ENCODE data around the gene TNIK.
"Not testable (repeated sequence)": the region's sequence is repeated elsewhere in the genome, so short reads cannot be mapped to it uniquely, and the experiment has no call there.

TNIK gene

DNA sequence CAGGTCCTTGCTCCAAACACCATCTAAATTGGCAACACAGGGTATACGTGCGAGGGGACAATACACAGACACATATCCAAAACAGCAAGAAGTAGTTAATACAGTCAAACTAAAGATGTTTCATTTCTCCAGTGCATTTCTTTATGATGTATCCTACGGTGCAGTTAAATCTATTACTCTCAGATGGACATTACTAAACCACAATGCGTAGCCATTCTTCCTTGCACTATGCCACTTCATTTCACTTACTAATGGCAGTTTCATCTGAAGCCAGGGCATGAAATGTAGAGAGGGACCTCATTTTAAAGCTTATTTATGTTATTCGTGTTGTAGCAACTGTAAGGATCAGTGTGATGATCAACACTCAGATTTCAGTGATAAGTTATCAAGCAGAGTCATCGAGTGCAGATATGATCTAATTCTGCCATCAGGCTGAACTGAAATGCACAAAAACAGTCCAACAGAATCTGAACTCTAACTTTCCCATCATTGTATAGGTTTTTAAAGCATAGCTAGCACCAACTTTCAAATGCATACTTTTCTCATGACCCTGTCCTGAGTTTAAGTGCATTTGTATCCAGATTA is 14.5 kb downstream of the TNIK start:
- DNase-seq: no peak

DNA sequence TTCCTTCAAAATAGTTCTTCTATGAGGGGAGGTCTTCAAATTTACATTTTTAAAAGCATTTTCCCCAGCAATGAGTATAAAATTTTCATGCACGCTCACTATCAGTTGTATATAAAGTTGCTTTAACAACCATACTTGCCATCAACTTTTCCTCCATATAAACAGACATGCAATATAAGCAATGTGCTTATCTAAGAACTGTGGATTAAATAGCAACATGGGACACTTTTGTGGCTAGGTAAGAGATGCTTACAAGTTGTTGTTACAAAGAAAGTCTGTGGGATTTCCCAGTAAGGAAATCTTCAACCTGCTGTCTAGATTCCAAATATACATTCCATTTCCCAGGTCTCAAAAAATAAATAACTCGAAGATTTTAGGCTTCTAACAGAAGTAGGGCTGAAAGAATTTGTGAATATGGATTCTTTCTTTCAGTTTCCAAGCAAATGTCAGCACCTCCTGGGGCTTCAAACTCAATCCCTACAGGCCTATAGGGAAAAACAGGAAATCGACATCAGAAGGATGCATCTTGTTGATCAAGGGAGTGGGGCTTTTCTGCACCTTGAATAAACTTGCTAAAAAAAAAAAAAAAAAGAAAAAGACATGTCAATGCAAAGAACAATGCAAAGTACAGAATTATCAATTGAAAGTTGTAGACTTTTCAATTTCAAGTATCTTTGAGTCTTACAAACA is 16.1 kb downstream of the TNIK start:
- no peak for DNase-seq

DNA sequence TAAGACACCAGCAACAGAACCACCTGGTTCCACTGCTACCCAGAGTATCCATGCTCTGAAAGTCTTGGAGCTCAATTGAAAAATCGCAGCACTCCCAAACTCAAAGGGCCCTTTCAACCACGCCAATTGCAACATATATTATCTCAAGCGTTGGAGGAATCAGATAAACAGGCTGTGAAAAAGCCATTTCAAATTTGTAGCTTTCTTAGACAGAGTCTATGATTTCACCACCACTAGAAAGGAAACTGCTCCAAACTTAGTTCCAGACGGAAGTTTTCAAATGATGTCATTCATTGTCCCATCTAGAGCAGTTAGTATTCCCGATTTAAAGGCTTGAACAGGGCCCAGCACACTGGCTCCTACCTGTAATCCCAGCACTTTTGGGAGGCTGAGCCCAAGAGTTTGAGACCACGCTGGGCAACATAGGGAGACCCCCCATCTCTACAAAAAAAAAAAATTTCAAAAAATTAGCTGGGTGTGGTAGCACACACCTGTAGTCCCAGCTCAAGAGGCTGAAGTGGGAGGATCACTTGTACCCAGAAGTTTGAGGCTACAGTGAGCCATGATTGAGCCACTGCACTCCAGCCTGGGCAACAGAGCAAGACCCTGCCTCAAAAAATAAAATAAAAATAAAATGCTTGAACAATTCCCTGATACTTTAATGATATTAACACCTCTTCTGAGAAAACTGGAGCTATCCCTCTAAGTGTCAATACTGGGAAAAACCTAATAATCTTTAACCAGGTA is 16.8 kb downstream of the TNIK start:
- no peak for DNase-seq

- no peak for DNase-seq
These were observed 18.0 kb downstream of the TNIK start for GRCh38 chr3:171442184-171442583.

DNA sequence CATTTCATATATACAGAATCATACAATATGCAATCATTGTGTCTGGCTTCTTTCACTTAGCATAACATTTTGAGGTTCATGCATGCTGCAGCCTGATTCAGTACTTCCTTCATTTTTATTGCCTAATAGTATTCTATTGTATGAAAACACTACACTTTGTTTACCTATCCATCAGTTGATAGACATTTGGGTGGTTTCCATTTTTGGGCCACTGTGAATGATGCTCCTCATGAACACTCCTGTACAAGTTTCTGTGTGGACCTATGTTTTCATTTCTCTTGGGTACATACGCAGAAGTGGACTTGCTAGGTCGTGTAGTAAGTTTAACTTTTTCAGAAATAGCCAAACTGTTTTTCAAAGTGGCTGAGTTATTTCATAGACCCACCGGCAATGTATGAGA is 18.8 kb downstream of the TNIK start:
- no peak for DNase-seq

- DNase-seq: no peak
These were observed 20.2 kb downstream of the TNIK start for GRCh38 chr3:171439996-171440395.

- DNase-seq: no peak
These were observed 23.0 kb downstream of the TNIK start for GRCh38 chr3:171437115-171437756.

DNA sequence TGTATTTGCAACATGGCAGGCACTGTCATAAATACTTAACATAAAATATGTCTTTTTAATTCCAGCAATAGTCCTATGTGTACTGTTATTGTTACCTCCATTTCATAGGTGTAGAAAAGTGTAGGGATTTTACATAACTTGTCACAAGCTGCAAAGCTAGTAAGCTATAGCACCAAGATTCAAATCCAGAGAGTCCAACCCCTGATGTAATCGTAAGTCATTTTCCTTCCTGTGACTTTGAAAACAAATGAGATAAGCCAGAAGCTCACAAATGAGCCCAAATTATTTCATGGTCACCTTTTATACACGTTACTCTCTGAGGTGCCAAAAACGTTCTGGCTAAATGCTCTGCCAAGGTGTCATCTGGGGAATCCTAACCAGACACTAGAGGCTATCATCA is 23.8 kb downstream of the TNIK start:
- DNase-seq: no peak

- no peak for DNase-seq
These were observed 24.4 kb downstream of the TNIK start for GRCh38 chr3:171435757-171436156.

GRCh38 chr3:171435143-171435542 is 25.1 kb downstream of the TNIK start:
- DNase-seq: no peak

DNA sequence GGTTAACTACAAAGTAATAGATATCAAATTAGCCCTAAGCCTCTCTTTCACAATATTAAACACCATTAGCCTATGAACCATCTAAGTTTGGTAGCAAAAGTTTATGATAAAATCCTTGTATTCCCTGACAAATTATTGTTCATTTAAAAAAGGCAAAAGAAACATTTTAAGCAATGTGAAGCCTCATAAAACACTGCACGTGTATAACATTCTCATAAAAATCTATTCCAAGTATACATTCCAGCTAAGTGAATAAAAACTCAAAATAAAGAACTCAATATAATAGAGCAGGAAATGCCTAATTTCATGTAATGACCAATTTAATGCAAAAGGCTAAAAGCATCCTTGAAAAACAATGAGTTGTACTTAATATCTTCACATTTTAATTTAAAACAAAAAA is 27.7 kb downstream of the TNIK start:
- DNase-seq: no peak

- DNase-seq: no peak
These were observed 28.7 kb downstream of the TNIK start for GRCh38 chr3:171431550-171431949.

DNA sequence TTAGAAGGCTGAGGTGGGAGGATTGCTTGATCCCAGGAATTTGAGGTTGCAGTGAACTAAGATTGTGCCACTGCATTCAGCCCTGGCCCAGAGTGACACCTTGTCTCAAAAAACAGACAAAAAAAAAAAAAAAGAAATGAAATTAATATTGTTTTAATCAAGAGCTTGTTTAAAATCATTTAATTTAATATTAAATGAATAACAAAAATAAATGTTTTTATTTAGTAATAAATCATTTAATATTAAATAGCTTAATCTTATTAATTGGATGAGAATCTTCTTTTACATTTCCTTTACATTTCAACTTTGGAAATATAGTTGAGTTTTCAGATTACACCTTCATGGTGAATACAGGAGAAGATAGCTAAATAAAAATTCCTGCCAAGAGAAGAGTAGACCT is 29.7 kb downstream of the TNIK start:
- DNase-seq: no peak

GRCh38 chr3:171429635-171430034 is 30.6 kb downstream of the TNIK start:
- DNase-seq: no peak

DNA sequence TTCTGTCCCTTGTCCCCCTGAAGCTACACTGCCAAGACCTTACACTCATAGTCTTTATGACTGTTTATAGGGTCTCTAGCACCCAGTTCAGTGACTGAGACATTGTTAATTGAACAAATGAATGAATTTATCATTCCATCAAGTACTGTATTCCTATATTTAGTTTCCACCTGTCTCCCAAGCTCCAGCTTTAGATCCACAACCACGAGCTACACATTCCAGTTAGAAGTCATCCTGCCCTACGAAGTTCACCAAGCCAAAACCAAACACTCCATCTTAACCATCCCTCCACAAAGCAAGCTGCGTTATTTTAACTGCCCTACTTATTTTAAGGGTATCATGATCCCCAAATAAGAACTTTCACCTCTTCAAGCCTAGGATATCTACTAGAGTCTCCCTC is 31.3 kb downstream of the TNIK start:
- DNase-seq: no peak

- DNase-seq: no peak
These were observed 31.9 kb downstream of the TNIK start for GRCh38 chr3:171428321-171428787.

- no peak for DNase-seq
These were observed 32.4 kb downstream of the TNIK start for GRCh38 chr3:171427771-171428320.

GRCh38 chr3:171424063-171424462 is 36.1 kb downstream of the TNIK start:
- not testable (repeated sequence) for DNase-seq

DNA sequence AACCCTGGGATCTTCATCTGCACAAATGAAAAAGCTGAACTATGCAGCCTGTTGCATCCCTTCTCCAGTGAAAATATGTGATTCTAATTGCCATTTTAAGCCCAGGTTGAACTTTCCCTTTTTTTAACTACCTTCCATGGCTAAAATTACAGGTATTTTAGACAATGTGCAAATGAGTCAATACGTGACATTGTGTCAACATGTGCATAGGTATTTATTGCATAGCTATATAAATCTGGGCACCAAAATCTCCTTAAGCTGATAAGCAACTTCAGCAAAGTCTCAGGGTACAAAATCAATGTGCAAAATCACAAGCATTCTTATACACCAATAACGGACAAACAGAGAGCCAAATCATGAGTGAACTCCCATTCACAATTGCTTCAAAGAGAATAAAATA is 37.4 kb downstream of the TNIK start:
- not testable (repeated sequence) for DNase-seq

DNA sequence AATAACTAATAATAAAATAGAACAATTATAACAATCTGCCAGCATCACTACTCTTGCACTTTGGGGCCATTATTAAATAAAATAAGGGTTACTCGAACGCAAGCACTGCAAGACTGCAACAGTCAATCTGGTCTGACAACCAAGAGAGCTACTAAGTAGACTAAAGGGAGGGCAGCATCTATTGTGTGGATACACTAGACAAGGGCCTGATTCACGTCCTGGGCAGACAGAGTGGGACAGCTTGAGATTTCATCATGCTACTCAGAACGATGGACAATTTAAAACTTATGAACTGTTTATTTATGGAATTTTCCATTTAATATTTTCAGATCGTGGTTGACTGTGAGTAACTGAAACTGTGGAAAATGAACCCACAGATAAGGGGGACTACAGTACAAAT is 39.5 kb downstream of the TNIK start:
- DNase-seq: no peak

DNA sequence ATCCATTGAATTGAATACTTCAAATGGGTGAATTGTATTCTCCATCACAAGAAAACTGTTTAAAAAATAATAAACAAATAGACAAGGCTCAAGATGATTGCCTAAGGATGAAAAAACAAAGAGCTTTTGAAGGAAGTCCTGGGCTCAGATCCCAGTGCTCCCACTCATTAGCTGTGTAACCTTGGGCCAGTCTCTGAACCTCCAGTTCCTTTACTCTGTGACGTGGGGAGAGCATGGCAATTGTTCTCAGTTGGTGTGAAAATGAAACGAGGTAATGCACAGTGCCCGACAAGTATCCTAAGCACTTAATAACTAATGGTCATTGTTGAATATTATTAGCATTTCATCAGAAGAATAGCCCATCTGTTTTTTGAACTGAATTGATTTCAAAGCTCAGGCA is 40.7 kb downstream of the TNIK start:
- DNase-seq: no peak

GRCh38 chr3:171417813-171418212 is 42.4 kb downstream of the TNIK start:
- DNase-seq: no peak

- DNase-seq: no peak
These were observed 43.1 kb downstream of the TNIK start for GRCh38 chr3:171417137-171417536.
